SK-N-SH (cell line): ENCODE results near the gene IFNLR1. TPM values are rescaled to one million over a fixed set of nuclear protein-coding genes. Genes with fewer than 3 reads are reported as not detected.

ENCODE experiments used
- CTCF ChIA-PET: fragments of 300-600, 350-600 bp; formaldehyde crosslinking; extraction: SDS; loops from one replicate; lab custom pipeline; 2021; lab: Yijun Ruan, JAX
- POLR2A ChIA-PET: fragments of 350-600 bp; sonication (Branson Sonifier 250); formaldehyde crosslinking; extraction: SDS; loops from one replicate; lab custom pipeline; 2020; ENCODE audit warnings: antibody characterized with exemption, inconsistent platforms; lab: Yijun Ruan, JAX
- DNase-seq: peaks from one replicate; pipeline ENCODE4 v3.0.0; 2012
- H2AFZ ChIP-seq: fragments of 200-600 bp; sonication (generic); 2 replicates; pipeline ENCODE4 v1.8.1; 2016; ENCODE audit warnings: antibody characterized with exemption, mild to moderate bottlenecking, low read depth
- H3F3A ChIP-seq: fragments of 200-600 bp; sonication (generic); replicated peaks from 2 replicates; pipeline ENCODE3; 2016; ENCODE audit warnings: antibody characterized with exemption, mild to moderate bottlenecking; ENCODE audit not compliant: insufficient read depth
- H3K27ac ChIP-seq, 2 experiments: fragments of 200-500 bp in 1 of 2; fragments of 200-600 bp in 1 of 2; sonication (Bioruptor generic) in 1 of 2; sonication (generic), shearing (Covaris generic) in 1 of 2; 2 replicates each; pipeline versions ENCODE4 v1.5.1 to v1.6.1; 2014 to 2016; ENCODE audit warnings: low read depth in 2 of 2, inconsistent platforms in 1 of 2, low read length in 1 of 2, mild to moderate bottlenecking in 1 of 2, mixed read lengths in 1 of 2
- H3K27me3 ChIP-seq: fragments of 200-600 bp; sonication (generic), shearing (Covaris generic); 2 replicates; pipeline ENCODE4 v1.6.1; 2016; ENCODE audit warnings: mixed run types; ENCODE audit not compliant: insufficient read depth
- H3K36me3 ChIP-seq, 2 experiments: fragments of 200-500 bp in 1 of 2; fragments of 200-600 bp in 1 of 2; sonication (Bioruptor generic) in 1 of 2; sonication (generic) in 1 of 2; replicated peaks in 1 of 2; 2 replicates each; pipeline versions ENCODE3 to v1.5.1; 2014 to 2016; ENCODE audit warnings: low read length in 1 of 2, mild to moderate bottlenecking in 1 of 2; ENCODE audit not compliant: insufficient read depth in 2 of 2, control insufficient read depth in 1 of 2
- H3K4me1 ChIP-seq, 2 experiments: fragments of 200-500 bp in 1 of 2; fragments of 200-600 bp in 1 of 2; sonication (Bioruptor generic) in 1 of 2; sonication (generic), shearing (Covaris generic) in 1 of 2; 2 replicates each; pipeline versions ENCODE4 v1.5.1 to v1.6.1; 2014 to 2016; ENCODE audit warnings: low read depth in 1 of 2, low read length in 1 of 2, mixed run types in 1 of 2; ENCODE audit not compliant: insufficient read depth in 2 of 2, control insufficient read depth in 1 of 2
- H3K4me2 ChIP-seq: fragments of 200-600 bp; sonication (generic), shearing (Covaris generic); 2 replicates; pipeline ENCODE4 v1.6.1; 2017; ENCODE audit warnings: mixed run types
- H3K4me3 ChIP-seq, 2 experiments: fragments of 200-500 bp in 1 of 2; fragments of 200-600 bp in 1 of 2; sonication (Bioruptor generic) in 1 of 2; sonication (generic), shearing (Covaris generic) in 1 of 2; 2 replicates each; pipeline versions ENCODE4 v1.5.1 to v1.8.1; 2014 to 2016; ENCODE audit warnings: low read depth in 2 of 2, inconsistent platforms in 1 of 2, low read length in 1 of 2, mild to moderate bottlenecking in 1 of 2, mixed read lengths in 1 of 2, moderate library complexity in 1 of 2
- H3K79me2 ChIP-seq: fragments of 200-600 bp; sonication (generic); 2 replicates; pipeline ENCODE4 v1.8.1; 2017; ENCODE audit warnings: mild to moderate bottlenecking; ENCODE audit not compliant: insufficient read depth
- H3K9ac ChIP-seq: fragments of 200-600 bp; sonication (generic); 2 replicates; pipeline ENCODE4 v1.6.1; 2017; ENCODE audit warnings: mixed run types
- H3K9me2 ChIP-seq: fragments of 200-600 bp; sonication (generic); 2 replicates; pipeline ENCODE4 v1.6.1; 2017; ENCODE audit warnings: mixed run types
- H3K9me3 ChIP-seq: fragments of 200-600 bp; sonication (generic); 2 replicates; pipeline ENCODE4 v1.6.1; 2017; ENCODE audit warnings: mixed run types, mild to moderate bottlenecking, moderate library complexity
- H4K20me1 ChIP-seq: fragments of 200-600 bp; sonication (generic); 2 replicates; pipeline ENCODE4 v1.6.1; 2017; ENCODE audit warnings: mild to moderate bottlenecking, mixed run types; ENCODE audit not compliant: insufficient read depth
- EP300 ChIP-seq, 2 experiments: IDR thresholded peaks; 2 replicates each; pipeline versions ENCODE4 v1.4.0 to v1.6.1; 2012; ENCODE audit warnings: borderline replicate concordance in 1 of 2, low read depth in 1 of 2, low read length in 1 of 2
- EZH2phosphoT487 ChIP-seq: fragments of 200-600 bp; sonication (generic); IDR thresholded peaks from 2 replicates; pipeline ENCODE4 v1.6.1; 2017; ENCODE audit warnings: low read depth, mixed run types, mild to moderate bottlenecking, antibody characterized with exemption, moderate library complexity, borderline replicate concordance
- FOXJ3 ChIP-seq: sonication (generic); formaldehyde crosslinking; IDR thresholded peaks from 2 replicates; pipeline ENCODE4 v1.5.1; 2020; ENCODE audit warnings: mild to moderate bottlenecking, missing genetic modification reagents
- FOXM1 ChIP-seq: IDR thresholded peaks from 2 replicates; pipeline ENCODE4 v1.4.0; 2012; ENCODE audit warnings: low read depth, mild to moderate bottlenecking
- GATA2 ChIP-seq: sonication (generic); formaldehyde crosslinking; IDR thresholded peaks from 2 replicates; pipeline ENCODE4 v1.5.0; 2020; ENCODE audit warnings: mild to moderate bottlenecking, missing genetic modification reagents
- IRF3 ChIP-seq: fragments of 150-350 bp; IDR thresholded peaks from 2 replicates; pipeline ENCODE4 v1.6.1; 2016; ENCODE audit warnings: mild to moderate bottlenecking, low read depth, low read length
- JUND ChIP-seq: IDR thresholded peaks from 2 replicates; pipeline ENCODE4 v1.4.0; 2012
- MXI1 ChIP-seq: IDR thresholded peaks from 2 replicates; pipeline ENCODE4 v1.6.1; 2012; ENCODE audit warnings: mild to moderate bottlenecking, low read depth, low read length, improper control_type of control experiment
- NFIC ChIP-seq: IDR thresholded peaks from 2 replicates; pipeline ENCODE4 v1.4.0; 2012; ENCODE audit warnings: borderline replicate concordance
- POLR2AphosphoS5 ChIP-seq: IDR thresholded peaks from 2 replicates; pipeline ENCODE4 v1.6.1; 2012; ENCODE audit warnings: low read depth, low read length
- REST ChIP-seq: IDR thresholded peaks from 2 replicates; pipeline ENCODE4 v1.6.1; 2012; ENCODE audit warnings: mild to moderate bottlenecking, low read depth, low read length, moderate library complexity
- RXRA ChIP-seq: IDR thresholded peaks from 2 replicates; pipeline ENCODE4 v1.4.0; 2012; ENCODE audit warnings: low read depth, mild to moderate bottlenecking, borderline replicate concordance
- SIN3A ChIP-seq: IDR thresholded peaks from 2 replicates; pipeline ENCODE4 v1.6.1; 2012; ENCODE audit warnings: low read depth, mild to moderate bottlenecking, low read length, moderate library complexity, borderline replicate concordance
- TAF1 ChIP-seq: IDR thresholded peaks from 2 replicates; pipeline ENCODE4 v1.6.1; 2012; ENCODE audit warnings: low read depth, mild to moderate bottlenecking, low read length, moderate library complexity, borderline replicate concordance
- TCF12 ChIP-seq: IDR thresholded peaks from 2 replicates; pipeline ENCODE4 v1.4.0; 2012
- TEAD4 ChIP-seq: IDR thresholded peaks from 2 replicates; pipeline ENCODE4 v1.4.0; 2012; ENCODE audit warnings: mild to moderate bottlenecking, borderline replicate concordance; ENCODE audit not compliant: insufficient read depth
- USF2 ChIP-seq: fragments of 150-350 bp; IDR thresholded peaks from 2 replicates; pipeline ENCODE4 v1.6.1; 2017; ENCODE audit warnings: antibody characterized with exemption, low read length, low read depth, borderline replicate concordance
- ZBTB33 ChIP-seq: IDR thresholded peaks from 2 replicates; pipeline ENCODE4 v1.4.0; 2012; ENCODE audit warnings: low read depth, borderline replicate concordance
- WGBS: methylation state at CpG from one replicate; pipeline ENCODE4 v1.1.6; 2017; ENCODE audit warnings: low lambda C conversion rate; 5-methylcytosine and 5-hydroxymethylcytosine counted together
- polyA plus RNA-seq, 3 experiments: library from polyadenylated mRNA; depleted of rRNA; stranded (reverse); fragments of >200 nt; gene quantifications; 2 replicates each; pipeline ENCODE4 v1.2.3, GENCODE V29; 2012
- TF ChIP-seq, protein P1 (sequence below): IDR thresholded peaks from 2 replicates; pipeline ENCODE4 v1.4.0; 2012; ENCODE audit warnings: low read depth, borderline replicate concordance
- TF ChIP-seq, protein P2 (sequence below): IDR thresholded peaks from 2 replicates; pipeline ENCODE4 v1.4.0; 2012; ENCODE audit warnings: low read depth

IFNLR1 gene
- polyA plus RNA-seq, 1 of the 3 experiments (the other 2 are of a cell fraction), result 0.30 TPM

- Histone ChIP-seq H3F3A (no peaks in the 10 kb centered on the region), H3K79me2 (no peaks in the 10 kb centered on the region), H3K36me3 (no peaks in the 10 kb centered on the region), H3K9me3 (no peaks in the 10 kb centered on the region; the same call in 1 of the 2 replicates), H3K9me2 (no peaks in the 10 kb centered on the region), H4K20me1 (no peaks in the 10 kb centered on the region), H3K4me2 (no peak overlapping the region), H3K4me3 (no peak overlapping the region), H3K9ac (no peak overlapping the region), H3K27ac (no peak overlapping the region), H3K4me1 (no peaks in the 10 kb centered on the region), H3K27me3 (no peaks in the 10 kb centered on the region)
- CTCF ChIA-PET, result interaction anchor here (0.6 to 1.6 kb wide), 6 partner anchors 18 to 660 kb away, joined by 3 to 9 read pairs (median 3); no protein-coding TSS in a partner anchor
- WGBS, result 87% methylated on average over 5 of the region's 5 CpGs
- DNase-seq, result no peak
- POLR2A ChIA-PET, result no interaction called here
- TF ChIP-seq, protein P1, sequence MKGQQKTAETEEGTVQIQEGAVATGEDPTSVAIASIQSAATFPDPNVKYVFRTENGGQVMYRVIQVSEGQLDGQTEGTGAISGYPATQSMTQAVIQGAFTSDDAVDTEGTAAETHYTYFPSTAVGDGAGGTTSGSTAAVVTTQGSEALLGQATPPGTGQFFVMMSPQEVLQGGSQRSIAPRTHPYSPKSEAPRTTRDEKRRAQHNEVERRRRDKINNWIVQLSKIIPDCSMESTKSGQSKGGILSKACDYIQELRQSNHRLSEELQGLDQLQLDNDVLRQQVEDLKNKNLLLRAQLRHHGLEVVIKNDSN, result no peak
- no peak for TF ChIP-seq REST
- no peak for TF ChIP-seq TCF12
- no peak for TF ChIP-seq FOXJ3
- no peak for TF ChIP-seq TEAD4
- no peak for TF ChIP-seq POLR2AphosphoS5
- TF ChIP-seq TAF1, result no peak
- no peak for TF ChIP-seq NFIC
- TF ChIP-seq IRF3, result no peak
- TF ChIP-seq GATA2 (CRISPR knock-in tag), result no peak
- no peak for TF ChIP-seq ZBTB33
- TF ChIP-seq MXI1, result no peak
- TF ChIP-seq RXRA, result no peak
- TF ChIP-seq FOXM1, result no peak
- TF ChIP-seq EZH2phosphoT487, result no peak
- TF ChIP-seq, protein P2, sequence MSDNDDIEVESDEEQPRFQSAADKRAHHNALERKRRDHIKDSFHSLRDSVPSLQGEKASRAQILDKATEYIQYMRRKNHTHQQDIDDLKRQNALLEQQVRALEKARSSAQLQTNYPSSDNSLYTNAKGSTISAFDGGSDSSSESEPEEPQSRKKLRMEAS, result no peak
- TF ChIP-seq JUND, result no peak
- no peak for TF ChIP-seq EP300 (IDR thresholded peaks at IDR 0.05; ENCODE audit: borderline replicate concordance in 1 of 2, low read depth in 1 of 2, low read length in 1 of 2)
- TF ChIP-seq USF2, result no peak
- TF ChIP-seq SIN3A, result no peak
- TF ChIP-seq, all 33 proteins: peak for 0
- H2AFZ ChIP-seq, result no peak overlapping the region
Measured at GRCh38 chr1:24172598-24172997, 14.5 kb downstream of the IFNLR1 start.
